Stimulated activated CD8-positive, alpha-beta memory T cell treated with anti-CD3 and anti-CD28 coated beads, Interleukin-12 subunit alpha, Interleukin-12 subunit beta, amount 100 ng/mL, for 24 hours (primary cell): ENCODE results near the gene PRDM13.
"Not testable (repeated sequence)": the region's sequence is repeated elsewhere in the genome, so short reads cannot be mapped to it uniquely, and the experiment has no call there.

Source experiments
- DNase-seq: peaks from one replicate; pipeline ENCODE4 v3.0.0-alpha.2; 2020; ENCODE audit errors: extremely low read depth

The PRDM13 gene

GRCh38 chr6:99629293-99629692, 22.7 kb downstream of the PRDM13 start:
- DNase-seq, result no peak

GRCh38 chr6:99637629-99638028, 31.0 kb downstream of the PRDM13 start:
- no peak for DNase-seq

GRCh38 chr6:99638358-99638757, 31.7 kb downstream of the PRDM13 start:
- DNase-seq, result not testable (repeated sequence)

GRCh38 chr6:99641270-99641669, 34.6 kb downstream of the PRDM13 start:
- no peak for DNase-seq

- DNase-seq, result no peak
Observed at GRCh38 chr6:99645986-99646385, 39.4 kb downstream of the PRDM13 start.

- DNase-seq, result not testable (repeated sequence)
Observed at GRCh38 chr6:99650091-99650571, 43.5 kb downstream of the PRDM13 start.

GRCh38 chr6:99660206-99660605, 53.6 kb downstream of the PRDM13 start:
- DNase-seq, result no peak

- no peak for DNase-seq
Observed at GRCh38 chr6:99661870-99662269, 55.2 kb downstream of the PRDM13 start.

GRCh38 chr6:99662616-99663015, 56.0 kb downstream of the PRDM13 start:
- no peak for DNase-seq
